GM21515 (cell line): ENCODE measurements around the gene IER3IP1.
"Not testable (repeated sequence)": the region's sequence is repeated elsewhere in the genome, so short reads cannot be mapped to it uniquely, and the experiment has no call there.

ENCODE experiments used
- ATAC-seq: cut with Tn5 transposase; IDR thresholded peaks from one replicate; pipeline ENCODE4 v1.9.1; 2021; ENCODE audit not compliant: unreplicated experiment

The IER3IP1 gene

GRCh38 chr18:47160256-47160655 is 15.9 kb downstream of the IER3IP1 start:
- ATAC-seq, result no peak

GRCh38 chr18:47158404-47158803 is 17.8 kb downstream of the IER3IP1 start:
- not testable (repeated sequence) for ATAC-seq

GRCh38 chr18:47151439-47151838 is 24.7 kb downstream of the IER3IP1 start:
- no peak for ATAC-seq

GRCh38 chr18:47150824-47151366 is 25.3 kb downstream of the IER3IP1 start:
- peak; percentile 22 for ATAC-seq

- ATAC-seq, result peak; percentile 91
Measured at GRCh38 chr18:47150029-47150823, 25.9 kb downstream of the IER3IP1 start, which contains the start of gene HDHD2. HDHD2 (minus strand) TSS chr18:47150500; CDS start chr18:47136439, 14,061 bp downstream.

- ATAC-seq, result no peak
Measured at GRCh38 chr18:47149457-47150028, 26.6 kb downstream of the IER3IP1 start.

- ATAC-seq, result no peak
Measured at GRCh38 chr18:47146206-47146605, 30.0 kb downstream of the IER3IP1 start.

GRCh38 chr18:47143899-47144485 is 32.2 kb downstream of the IER3IP1 start:
- ATAC-seq, result no peak

GRCh38 chr18:47143153-47143552 is 33.0 kb downstream of the IER3IP1 start:
- ATAC-seq, result no peak

- no peak for ATAC-seq
Measured at GRCh38 chr18:47141289-47141688, 34.9 kb downstream of the IER3IP1 start.

- no peak for ATAC-seq
Measured at GRCh38 chr18:47121146-47121545, 55.0 kb downstream of the IER3IP1 start.

- ATAC-seq, result peak; percentile 92
Measured at GRCh38 chr18:47120428-47120827, 55.7 kb downstream of the IER3IP1 start.

GRCh38 chr18:47118981-47119380 is 57.2 kb downstream of the IER3IP1 start:
- no peak for ATAC-seq

GRCh38 chr18:47115205-47115604 is 61.0 kb downstream of the IER3IP1 start:
- ATAC-seq, result no peak

GRCh38 chr18:47113796-47114540 is 62.2 kb downstream of the IER3IP1 start:
- ATAC-seq, result no peak

- ATAC-seq, result no peak
Measured at GRCh38 chr18:47110492-47111274, 65.5 kb downstream of the IER3IP1 start.

- ATAC-seq, result no peak
Measured at GRCh38 chr18:47109720-47110119, 66.4 kb downstream of the IER3IP1 start.

GRCh38 chr18:47108998-47109405 is 67.2 kb downstream of the IER3IP1 start:
- ATAC-seq, result no peak

- ATAC-seq, result no peak
Measured at GRCh38 chr18:47108373-47108772, 67.8 kb downstream of the IER3IP1 start.
